ENCODE results near the gene MCAT.
A peak's percentile ranks its signal among the peaks of the same experiment; 100 is the strongest.
"Not testable (repeated sequence)": the region's sequence is repeated elsewhere in the genome, so short reads cannot be mapped to it uniquely, and the experiment has no call there.

The MCAT gene

DNA sequence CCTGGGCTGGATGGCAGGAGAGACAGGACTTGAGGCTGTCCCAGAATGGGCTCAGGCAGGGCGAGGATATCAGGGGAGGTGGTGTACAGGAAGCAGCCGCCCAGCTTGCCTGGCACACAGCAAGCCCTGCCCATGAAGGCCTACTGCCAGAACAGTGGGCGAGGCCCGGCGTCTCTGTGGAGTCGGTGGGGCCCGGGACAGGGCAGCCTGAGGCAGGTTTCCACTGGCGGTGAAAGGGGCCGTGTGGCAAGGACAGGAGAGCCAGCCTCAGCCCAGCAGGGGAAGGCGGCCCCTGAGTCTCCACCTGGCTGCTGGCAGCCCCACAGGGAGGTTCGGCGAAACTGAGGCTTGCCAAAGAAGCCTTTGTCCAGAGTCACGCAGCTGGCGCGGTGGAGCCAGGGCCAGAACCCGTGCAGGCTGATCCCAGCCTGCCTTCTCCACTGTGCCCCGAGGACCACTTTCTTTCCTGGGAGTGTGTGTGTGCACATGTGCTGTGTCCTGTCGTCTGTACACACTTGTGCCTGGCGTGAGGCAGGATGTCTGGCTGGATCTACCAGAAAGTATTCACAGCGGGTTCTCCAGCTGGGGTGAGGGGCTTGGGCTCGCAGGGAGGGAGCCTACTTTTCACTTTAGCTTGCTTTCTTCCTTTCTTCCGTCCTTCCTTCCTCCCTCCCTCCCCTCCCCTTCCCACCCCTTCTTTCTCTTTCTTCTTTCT lies 9.3 kb upstream of the MCAT start:
- DNase-seq = peak; percentile 55

DNA sequence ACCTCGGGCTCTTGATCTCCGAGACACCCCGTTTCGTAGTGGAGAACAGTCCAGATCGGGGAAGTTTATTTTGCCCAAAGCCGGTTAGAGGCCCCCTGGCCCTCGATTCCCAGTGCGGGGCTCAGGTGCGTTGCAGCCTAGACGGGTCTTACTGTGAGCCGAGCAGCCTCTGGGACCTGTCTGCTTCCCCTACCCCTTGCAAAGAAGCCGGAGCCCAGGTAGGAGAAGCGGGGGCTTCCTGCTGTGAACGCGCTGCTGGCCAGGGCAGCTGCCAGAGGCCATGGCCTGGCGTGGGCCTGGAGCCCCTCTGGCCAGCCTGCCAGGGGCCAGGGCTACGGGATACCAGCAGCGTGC lies 8.8 kb upstream of the MCAT start:
- DNase-seq = no peak

- DNase-seq = peak; percentile 58
Measured at GRCh38 chr22:43151251-43152002, 8.2 kb upstream of the MCAT start, which contains the start of gene TSPO. Gene TSPO (plus strand): TSS chr22:43151559. CDS start chr22:43159239, 7,680 bp downstream.

DNA sequence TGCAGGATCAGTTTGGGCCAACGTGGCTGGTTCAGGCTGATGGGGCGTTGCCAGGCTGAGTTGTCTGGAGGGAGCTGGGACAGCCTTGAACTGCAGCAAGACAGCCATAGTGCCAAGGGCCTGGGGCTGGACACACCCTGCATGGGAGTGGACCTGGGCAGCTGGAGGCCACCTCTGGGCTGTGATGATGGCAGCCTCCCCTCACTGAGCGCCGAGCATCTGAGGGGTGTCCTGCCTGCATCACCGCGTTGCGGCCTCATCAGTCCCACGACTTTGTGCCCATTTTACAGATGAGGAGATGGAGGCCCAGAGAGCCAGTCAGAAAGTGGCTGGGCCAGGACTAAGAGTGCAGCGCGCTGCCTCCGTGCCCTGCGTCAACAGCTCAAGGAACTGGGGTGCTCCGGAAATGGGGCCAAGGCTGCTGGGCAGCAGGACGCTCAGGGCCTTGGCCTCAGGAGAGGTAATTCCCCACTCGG lies 7.6 kb upstream of the MCAT start:
- DNase-seq = no peak

DNA sequence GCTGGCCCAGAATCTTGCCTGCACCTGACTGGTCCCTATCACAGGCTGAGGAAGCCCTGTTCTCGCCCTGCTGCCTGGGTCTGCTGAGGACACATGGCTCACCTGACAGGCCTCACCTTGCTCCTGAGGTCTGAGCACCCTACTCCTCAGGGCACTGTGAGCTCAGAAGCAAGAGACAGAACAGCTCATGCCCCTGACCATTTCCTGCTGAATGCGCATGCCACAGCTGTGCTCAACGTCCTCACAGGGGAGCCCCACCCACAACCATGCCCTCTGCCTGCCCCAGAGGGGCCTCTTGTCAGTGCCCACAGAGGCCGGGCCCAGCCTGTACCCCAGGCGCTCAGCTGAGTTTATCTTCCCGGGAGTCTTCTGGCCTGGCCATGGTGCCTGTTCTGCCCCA lies 5.4 kb upstream of the MCAT start:
- no peak for DNase-seq

GRCh38 chr22:43147821-43148220 lies 4.6 kb upstream of the MCAT start:
- no peak for DNase-seq

DNA sequence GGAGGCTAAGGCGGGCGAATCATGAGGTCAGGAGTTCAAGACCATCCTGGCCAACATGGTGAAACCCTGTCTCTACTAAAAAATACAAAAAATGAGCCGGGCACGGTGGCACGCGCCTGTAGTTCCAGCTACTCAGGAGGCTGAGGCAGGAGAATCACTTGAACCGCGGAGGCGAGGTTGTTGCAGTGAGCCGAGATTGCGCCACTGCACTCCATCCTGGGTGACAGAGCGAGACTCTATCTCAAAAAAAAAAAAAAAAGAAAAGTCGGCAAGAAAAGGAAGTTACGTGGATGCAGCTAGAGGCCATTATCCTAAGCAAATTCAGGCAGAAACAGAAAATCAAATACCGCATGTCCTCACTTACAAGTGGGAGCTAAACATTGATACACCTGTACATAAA lies 3.1 kb upstream of the MCAT start:
- not testable (repeated sequence) for DNase-seq

GRCh38 chr22:43145371-43145770 lies 2.2 kb upstream of the MCAT start:
- not testable (repeated sequence) for DNase-seq

- no peak for DNase-seq
Measured at GRCh38 chr22:43144949-43145348, 1.8 kb upstream of the MCAT start.

DNA sequence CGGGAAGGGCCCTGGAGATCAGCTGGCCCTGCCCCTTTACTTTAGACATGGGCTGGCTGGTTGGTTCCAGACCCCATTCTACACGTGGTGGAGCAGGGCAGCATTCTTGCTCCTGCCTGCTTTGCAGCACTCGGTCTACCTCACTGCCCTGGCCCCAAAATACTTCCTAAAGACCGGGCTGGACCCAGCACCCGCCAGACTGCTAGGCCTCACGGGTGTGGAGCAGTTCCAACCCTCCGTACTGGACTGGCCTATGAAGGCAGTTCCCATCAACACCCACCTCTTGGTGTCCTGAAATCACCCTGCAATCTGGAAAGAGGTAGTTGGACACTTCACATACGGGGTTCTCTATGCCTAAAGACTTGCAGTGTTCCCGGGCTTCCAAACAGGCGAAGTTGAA lies 6.4 kb downstream of the MCAT start:
- DNase-seq = no peak

- no peak for DNase-seq
Measured at GRCh38 chr22:43136255-43136654, 6.9 kb downstream of the MCAT start.

GRCh38 chr22:43135565-43135964 lies 7.6 kb downstream of the MCAT start:
- no peak for DNase-seq

GRCh38 chr22:43134553-43134952 lies 8.6 kb downstream of the MCAT start:
- no peak for DNase-seq

DNA sequence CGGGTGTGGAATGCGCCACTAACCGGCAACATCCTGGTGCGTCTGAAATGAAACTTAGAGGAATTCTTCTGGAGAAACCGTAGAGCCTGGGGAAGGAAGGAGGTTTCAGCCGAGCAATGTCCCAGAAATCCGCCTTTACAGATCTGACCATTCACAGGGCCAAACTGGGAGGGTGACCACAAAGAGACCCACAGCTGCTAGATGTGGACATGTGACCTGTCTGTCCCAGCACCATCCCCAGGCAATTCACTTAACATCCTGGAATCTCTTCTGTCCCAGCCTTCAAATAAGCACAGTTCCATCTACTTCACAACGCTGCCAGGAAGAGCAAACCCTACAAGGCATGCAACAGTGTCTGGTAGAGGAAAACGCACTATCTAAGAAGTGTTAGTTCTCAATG lies 9.8 kb downstream of the MCAT start:
- DNase-seq = no peak

- DNase-seq = no peak
Measured at GRCh38 chr22:43131773-43132501, 11.3 kb downstream of the MCAT start.

- DNase-seq = no peak
Measured at GRCh38 chr22:43129426-43130425, 13.5 kb downstream of the MCAT start.

GRCh38 chr22:43128928-43129424 lies 14.2 kb downstream of the MCAT start:
- DNase-seq = no peak

DNA sequence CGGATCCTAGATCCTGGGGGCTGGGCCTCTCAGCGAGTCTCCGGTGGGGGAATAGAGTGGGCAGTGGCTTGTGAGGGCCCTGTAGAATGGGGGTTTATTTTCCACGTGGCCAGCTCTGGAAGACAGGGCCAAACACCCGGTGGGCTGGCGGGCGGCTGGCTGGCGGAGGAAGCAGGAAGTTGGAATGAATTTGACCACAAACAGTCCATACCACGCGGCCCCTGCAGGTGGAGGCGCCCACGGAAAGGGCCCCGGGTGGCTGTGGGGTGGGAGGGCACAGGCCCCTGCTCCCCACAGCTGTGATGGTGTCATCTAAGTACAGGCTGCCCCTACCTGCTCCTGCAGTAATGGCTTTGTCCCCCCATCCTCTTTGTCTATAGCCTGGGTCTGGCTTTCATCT lies 15.1 kb downstream of the MCAT start:
- no peak for DNase-seq

- DNase-seq = no peak
Measured at GRCh38 chr22:43127166-43127908, 15.9 kb downstream of the MCAT start.

DNA sequence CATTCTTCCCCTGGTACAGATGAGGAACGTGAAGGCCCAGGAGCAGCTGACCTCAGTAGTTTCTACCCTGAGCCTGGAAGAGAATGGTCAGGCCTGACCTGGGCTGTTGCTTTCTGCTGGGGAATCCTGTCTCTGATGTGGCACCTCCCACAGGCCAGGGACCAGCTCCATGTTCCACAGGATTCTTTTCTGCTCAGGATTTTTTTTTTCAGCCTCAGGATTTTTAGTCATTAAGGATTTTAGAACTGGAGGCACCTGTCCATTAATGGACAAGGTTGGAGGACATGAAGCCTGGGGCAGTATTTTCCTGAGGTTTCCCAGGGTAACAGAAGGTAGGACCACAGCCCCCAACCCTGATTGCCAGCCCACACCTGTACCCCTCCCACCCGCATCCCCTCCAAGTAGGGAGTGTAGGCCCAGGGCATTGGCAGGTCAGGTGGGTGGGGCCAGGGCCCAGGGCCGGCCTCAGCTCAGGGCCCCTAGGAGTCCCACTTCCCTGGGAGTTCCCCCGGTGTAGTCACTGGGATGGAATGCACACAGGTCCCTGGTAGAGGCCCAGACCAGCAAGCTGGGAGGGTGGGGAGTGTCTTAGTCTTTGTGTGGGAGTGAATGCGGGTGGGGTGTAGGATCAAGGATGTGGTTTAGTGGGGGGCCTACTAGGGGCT lies 16.6 kb downstream of the MCAT start:
- DNase-seq = no peak

DNA sequence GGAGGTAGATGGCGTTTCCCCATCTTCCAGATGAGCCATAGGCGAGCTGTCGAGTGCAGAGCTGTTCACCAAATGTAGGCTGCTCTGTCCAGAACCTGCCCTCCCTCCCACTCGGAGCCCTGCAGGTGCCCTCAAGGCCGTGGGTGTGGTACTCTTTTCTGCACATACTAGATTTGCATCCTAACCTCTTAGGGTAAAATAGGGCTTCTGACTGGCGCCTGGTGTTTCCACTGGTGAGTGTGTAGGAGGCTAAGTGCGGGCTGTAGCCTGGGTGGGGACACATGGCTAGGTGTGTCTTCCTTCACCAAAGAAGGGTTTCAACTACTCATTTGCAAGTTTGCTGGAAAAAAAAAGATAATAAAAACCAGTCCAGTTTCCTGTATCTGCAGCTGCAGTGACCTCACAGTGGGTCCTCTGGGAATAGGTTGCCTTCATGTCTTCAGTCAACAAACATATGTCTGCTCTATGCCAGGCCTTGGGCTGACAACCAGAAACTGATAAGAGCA lies 24.2 kb downstream of the MCAT start:
- no peak for DNase-seq
